ENCODE data around the gene ZNF581.

ZNF581 gene

GRCh38 chr19:55611300-55611982 lies 32.0 kb upstream of the ZNF581 start:
- no peak for DNase-seq (ENCODE audit: low read depth in 2 of 2)

DNA sequence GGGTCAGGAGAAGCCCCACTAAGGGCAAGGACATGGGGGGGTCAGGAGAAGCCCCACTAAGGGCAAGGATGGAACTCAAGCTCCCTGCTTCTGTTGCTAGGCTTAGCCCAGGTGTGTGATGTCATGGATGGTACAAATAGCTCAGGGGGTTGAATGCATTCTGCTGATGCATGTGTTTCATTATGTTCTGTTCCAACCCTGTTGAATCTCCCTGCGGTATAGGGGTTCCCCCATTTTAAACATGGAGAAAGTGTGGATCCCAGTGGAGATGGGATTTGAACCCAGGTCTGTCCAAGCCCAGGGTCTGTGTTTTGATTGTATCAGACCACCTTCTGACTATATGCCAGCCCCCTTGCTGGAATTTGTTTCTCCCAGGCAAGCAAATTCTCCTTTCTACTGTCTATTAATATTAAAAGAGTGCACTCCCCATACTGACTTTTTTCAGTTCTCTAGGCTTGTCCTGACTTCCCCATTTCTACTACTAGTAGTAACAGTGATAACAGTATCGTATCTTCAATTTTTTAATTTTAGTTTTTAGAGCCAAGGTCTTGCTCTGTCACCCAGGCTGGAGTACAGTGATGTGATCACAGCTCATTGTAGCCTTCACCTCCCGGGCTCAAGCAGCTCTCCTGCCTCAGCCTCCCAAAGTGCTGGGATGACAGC lies 31.3 kb upstream of the ZNF581 start:
- DNase-seq (ENCODE audit: low read depth in 2 of 2), result no peak

GRCh38 chr19:55613396-55613795 lies 30.1 kb upstream of the ZNF581 start:
- DNase-seq (ENCODE audit: low read depth in 2 of 2), result no peak

GRCh38 chr19:55613930-55614710 lies 29.3 kb upstream of the ZNF581 start:
- DNase-seq (ENCODE audit: low read depth in 2 of 2), result no peak

GRCh38 chr19:55614711-55615542 lies 28.5 kb upstream of the ZNF581 start:
- DNase-seq (ENCODE audit: low read depth in 2 of 2), result no peak

DNA sequence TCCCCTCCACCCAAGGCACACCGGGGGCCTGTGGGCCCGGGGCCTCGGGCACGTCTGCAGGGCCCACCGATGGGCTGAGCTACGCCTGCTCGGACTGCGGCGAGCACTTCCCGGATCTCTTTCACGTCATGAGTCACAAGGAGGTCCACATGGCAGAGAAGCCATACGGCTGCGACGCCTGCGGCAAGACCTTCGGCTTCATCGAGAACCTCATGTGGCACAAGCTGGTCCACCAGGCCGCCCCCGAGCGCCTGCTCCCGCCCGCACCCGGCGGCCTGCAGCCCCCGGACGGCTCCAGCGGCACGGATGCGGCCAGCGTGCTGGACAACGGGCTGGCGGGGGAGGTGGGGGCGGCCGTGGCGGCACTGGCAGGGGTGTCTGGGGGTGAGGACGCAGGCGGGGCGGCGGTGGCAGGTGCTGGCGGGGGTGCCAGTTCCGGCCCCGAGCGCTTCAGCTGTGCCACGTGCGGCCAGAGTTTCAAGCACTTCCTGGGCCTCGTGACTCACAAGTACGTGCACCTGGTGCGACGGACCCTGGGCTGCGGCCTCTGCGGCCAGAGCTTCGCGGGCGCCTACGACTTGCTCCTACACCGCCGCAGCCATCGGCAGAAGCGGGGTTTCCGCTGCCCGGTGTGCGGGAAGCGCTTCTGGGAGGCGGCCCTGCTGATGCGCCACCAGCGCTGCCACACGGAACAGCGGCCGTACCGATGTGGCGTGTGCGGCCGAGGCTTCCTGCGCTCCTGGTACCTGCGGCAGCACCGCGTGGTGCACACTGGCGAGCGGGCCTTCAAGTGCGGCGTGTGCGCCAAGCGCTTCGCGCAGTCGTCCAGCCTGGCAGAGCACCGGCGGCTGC lies 27.7 kb upstream of the ZNF581 start:
- no peak for DNase-seq (ENCODE audit: low read depth in 2 of 2)

- DNase-seq (ENCODE audit: low read depth in 2 of 2), result no peak
These were observed 27.0 kb upstream of the ZNF581 start for GRCh38 chr19:55616395-55616875.

DNA sequence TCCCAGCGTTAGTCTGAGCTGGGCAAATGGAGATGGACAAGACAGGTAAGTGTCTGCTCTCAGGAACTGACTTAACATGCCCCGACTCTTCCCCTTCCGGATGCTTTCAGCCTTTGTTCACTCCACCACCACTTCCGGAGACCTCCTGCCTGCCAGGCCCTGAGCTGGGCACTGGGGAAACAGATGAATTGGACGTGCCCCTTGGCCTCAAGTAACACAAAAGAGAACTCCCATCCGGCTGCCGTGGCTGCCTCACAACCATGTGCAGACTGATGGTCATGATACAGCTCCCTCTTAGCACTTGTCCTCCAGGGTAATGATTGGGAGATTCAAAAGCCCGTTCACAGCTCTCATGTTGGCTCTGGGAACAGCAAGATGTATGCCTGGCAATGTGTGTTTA lies 26.0 kb upstream of the ZNF581 start:
- no peak for DNase-seq (ENCODE audit: low read depth in 2 of 2)

- DNase-seq (ENCODE audit: low read depth in 2 of 2), result no peak
These were observed 25.0 kb upstream of the ZNF581 start for GRCh38 chr19:55618426-55618825.

DNA sequence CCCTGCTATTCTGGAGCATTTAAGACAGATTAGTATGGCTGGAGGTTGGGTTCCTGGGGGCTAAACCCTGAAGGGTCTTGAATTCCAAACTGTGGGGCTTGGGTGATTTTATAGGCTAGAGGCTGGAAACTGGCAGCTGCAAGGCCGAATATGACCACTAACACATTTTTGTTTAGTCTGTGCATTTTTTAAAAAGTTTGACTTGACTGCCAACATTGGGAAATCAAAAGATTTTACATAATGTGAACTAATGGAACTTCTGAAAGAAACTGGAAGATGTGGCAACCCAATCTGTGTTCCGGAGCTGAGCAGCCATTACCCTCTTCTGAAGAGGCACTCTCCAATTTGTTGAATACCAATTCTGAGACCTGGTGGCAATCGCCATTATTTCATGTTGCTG lies 24.2 kb upstream of the ZNF581 start:
- no peak for DNase-seq (ENCODE audit: low read depth in 2 of 2)

DNA sequence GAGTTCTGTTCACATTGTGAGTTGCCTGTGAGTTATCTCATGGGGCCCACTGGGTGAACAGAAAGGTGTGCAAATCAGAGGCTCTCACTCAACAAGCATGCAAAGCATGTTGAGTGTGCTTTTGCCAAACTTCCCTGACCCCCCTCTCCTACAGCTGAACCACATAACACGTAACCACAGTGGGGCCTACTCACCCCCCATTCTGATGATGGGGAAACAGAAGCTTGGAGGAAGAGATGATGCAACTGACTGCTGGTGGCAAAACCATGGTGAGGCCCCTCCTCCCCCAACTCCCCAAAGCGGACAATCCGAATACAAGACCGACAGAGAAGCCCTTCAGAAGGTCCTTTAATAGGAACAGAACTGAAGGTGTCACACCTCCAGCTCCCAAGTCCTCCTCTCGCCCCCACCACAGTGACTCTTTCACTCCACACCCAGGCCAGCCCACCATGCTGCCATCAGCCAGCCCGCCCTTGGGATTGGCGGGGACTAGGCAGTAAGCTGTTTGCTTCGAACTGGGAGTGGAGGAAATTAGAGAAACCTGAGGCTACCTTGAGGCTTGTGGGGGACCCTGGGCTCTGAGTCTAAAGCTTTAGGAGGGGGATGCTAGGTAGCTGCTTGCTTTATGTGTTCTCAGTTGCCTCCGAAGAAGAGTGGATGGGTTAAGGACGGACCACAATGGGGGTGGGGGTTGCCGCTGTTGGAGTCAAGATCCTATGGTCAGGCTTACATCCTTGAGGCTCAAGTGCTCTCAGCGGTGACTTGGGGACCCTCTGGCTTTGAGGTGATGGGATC lies 22.8 kb upstream of the ZNF581 start:
- DNase-seq (ENCODE audit: low read depth in 2 of 2), result no peak

DNA sequence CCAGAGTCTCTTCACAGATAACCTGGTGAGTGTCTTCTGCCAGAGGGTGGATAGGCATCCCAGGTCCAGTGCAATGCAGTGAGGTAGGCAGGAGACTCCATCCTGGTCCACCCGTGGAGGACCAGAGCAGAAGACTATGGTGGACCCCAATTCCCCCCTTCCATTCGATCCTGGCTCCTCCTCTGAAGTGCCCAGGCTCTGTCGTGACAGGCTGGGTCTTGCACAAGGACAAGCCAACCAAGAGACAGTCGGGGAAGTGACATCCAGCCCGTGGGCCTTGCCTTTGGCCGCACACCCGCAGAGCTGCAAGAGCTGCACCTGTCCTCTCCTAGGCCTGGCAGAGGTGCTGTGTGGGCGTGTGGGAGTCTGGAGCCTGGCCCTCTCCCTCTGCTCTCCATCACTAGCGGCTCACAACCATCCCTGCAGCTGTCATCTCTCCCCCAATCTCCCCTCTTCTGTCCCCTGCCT lies 22.2 kb upstream of the ZNF581 start:
- DNase-seq (ENCODE audit: low read depth in 2 of 2), result no peak

DNA sequence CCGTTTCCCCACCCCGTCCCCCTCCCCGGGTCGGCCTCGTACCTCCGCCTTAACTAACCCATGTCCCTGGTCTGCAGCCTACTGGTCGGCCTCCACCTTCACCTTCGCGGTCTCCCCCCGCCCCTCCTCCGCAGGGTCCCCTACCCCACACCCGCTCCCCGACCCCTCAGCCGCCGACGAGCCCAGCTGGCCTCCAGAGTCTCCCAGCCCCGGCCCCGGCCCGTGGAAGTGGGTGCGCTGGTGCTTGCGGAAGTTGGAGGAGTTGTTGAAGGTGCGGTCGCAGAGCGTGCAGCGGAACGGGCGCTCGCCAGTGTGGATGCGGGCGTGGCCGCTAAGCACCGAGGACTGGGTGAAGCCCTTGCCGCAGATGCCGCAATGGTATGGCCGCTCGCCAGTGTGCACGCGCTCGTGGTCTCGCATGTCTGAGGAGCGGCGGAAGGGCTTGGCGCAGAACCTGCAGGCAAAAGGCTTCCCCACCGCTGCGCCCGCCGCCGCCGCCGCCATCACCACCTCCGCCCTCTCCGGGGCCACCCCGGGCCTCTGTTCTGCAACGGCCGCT lies 21.7 kb upstream of the ZNF581 start:
- DNase-seq (ENCODE audit: low read depth in 2 of 2), result no peak

DNA sequence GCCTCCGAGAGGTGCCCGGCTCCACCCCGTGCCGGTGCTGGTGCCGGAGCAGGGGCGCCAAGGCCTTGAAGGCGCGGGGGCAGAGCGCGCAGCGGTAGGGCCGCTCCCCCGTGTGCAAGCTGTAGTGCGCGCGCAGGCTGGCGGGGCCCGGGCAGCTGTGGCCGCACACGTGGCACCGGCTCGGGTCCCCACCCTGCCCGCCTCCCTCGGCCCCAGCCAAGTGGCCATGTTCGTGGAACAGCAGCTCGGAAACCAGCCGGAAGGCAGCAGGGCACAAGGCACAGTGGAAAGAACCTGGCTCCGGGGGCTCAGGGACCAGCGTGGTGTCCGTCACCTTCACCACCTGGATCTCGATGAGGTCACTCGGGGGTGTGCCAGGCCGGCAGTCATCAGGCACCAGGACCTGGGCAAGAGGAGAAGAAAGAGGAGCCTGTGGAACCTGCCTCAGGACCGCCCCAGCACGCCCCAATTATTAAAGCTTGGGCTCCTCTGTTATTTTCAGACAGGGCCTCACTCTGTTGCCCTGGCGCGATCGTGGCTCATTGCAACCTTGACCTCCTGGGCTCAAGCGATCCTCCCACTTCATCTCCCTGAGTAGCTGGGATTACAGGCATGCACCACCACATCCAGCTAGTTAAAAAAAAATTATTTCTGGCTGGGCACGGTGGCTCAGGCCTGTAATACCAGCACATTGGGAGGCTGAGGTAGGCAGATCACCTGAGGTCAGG lies 21.0 kb upstream of the ZNF581 start:
- no peak for DNase-seq (ENCODE audit: low read depth in 2 of 2)

DNA sequence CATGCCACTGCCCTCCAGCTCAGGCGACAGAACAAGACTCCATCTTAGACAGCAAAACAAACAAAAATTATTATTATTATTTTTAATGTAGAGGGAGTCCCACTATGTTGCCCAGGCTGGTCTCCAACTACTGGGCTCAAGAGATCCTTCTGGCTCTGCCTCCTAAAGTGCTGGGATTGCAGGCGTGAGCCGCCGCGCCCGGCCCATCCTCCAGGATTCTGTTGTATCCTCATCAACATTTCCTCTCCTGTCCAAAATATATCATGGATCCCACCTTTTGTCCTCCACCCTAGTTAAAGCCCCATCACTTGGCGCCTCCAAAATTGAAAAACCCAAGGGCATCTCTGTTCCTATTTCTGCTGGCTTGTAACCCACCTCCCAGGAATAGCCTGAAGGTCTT lies 20.3 kb upstream of the ZNF581 start:
- DNase-seq (ENCODE audit: low read depth in 2 of 2), result no peak

DNA sequence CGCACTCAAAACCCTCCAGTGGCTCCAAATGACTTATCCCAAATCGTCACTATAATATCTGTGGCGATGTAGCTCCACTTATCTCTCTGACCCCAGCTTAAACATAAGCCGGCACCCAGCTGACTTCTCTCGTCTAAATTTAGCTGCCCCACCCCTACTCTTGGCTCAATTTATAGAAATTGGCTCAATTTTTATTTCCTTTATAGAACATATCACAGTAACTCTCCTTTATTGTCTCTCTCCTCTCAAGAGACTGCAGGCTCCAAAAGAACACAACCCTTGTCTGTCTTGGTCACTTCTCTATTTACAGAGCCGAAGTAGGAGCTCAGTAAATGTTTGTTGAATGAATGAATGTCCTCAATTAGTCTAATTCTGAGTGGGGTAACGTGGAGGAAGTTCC lies 19.9 kb upstream of the ZNF581 start:
- no peak for DNase-seq (ENCODE audit: low read depth in 2 of 2)

GRCh38 chr19:55624109-55625003 lies 19.1 kb upstream of the ZNF581 start, which contains the start of gene ZNF784:
ZNF784 (minus strand) TSS chr19:55624566; CDS start chr19:55624561, 5 bp downstream.
- DNase-seq (ENCODE audit: low read depth in 2 of 2), result peak; percentile 89 to 96

- no peak for DNase-seq (ENCODE audit: low read depth in 2 of 2)
These were observed 18.5 kb upstream of the ZNF581 start for GRCh38 chr19:55625004-55625326.

Measured in stimulated activated CD8-positive, alpha-beta memory T cell treated with anti-CD3 and anti-CD28 coated beads, Interleukin-2, amount 100 ng/mL, for 48 hours (primary cell).